ENCODE data around the gene CHST9. TPM values are rescaled to one million over a fixed set of nuclear protein-coding genes. Genes with fewer than 3 reads are reported as not detected.
A peak's percentile ranks its signal among the peaks of the same experiment; 100 is the strongest.

Gene CHST9
- total and polyA plus RNA-seq, 9 donors = 0.09 to 0.47 (median 0.33) TPM

DNA sequence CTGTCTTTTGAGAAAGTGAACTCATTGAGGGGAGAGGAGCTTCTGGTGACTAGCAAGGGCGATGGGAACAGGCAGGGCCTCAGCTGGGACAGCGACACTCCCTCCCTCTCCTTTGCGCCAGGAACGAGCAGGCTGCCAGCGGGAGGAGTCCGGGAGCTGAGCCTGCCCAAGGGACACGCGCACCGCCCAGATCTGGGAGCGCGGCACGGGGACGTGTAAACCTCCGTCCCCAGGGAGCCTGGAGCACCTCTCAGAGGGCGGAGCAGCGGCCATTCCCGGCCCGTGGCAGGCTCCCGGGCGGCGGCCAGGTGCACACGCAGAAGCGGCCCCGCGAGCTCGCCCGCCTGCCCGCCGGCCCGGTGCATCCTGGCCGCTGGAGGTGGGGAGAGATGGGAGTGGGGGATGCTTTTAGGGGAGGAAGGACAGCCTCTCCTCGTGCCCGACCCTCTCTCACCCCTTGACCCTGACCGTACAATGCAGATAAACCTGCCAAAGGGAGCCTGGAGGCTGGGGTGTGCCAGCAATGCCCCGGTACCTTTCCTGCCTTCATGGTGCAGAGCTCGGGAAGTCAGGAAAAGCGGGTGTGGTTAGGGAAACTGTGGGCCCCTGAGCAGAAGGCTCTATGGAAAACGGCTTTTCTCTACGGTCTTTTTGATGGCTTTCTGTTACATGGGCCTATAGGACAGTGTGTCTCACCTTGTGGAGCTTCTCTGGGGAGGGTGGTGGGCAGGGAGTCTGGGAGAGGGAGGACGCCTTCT is 321.8 kb downstream of the CHST9 start:
- no peaks in the 10 kb centered on the region for H3K36me3 ChIP-seq (ENCODE audit: control insufficient read depth, insufficient read depth, low read length)
- 3% methylated on average over 31 of the region's 40 CpGs for WGBS (ENCODE audit: insufficient coverage)
- H3K27me3 ChIP-seq (ENCODE audit: control insufficient read depth, insufficient read depth, low read length) = peaks cover 17% of the 10 kb centered on the region
- no peak overlapping the region for H3K27ac ChIP-seq (ENCODE audit: low read length)
- H3K9me3 ChIP-seq (replicated peaks; ENCODE audit: control insufficient read depth, low read depth, low read length) = no peaks in the 10 kb centered on the region
- peaks cover 28% of the 10 kb centered on the region for H3K4me1 ChIP-seq (ENCODE audit: control insufficient read depth, insufficient read depth, low read length)
- peak overlapping the region; percentile 36 for H3K4me3 ChIP-seq (ENCODE audit: low read length)
- DNase-seq = peak; percentile 69

- no peaks in the 10 kb centered on the region for H3K9me3 ChIP-seq (replicated peaks; ENCODE audit: control insufficient read depth, low read depth, low read length)
- H3K4me1 ChIP-seq (ENCODE audit: control insufficient read depth, insufficient read depth, low read length) = peaks cover 28% of the 10 kb centered on the region
- H3K36me3 ChIP-seq (ENCODE audit: control insufficient read depth, insufficient read depth, low read length) = no peaks in the 10 kb centered on the region
- no peak overlapping the region for H3K4me3 ChIP-seq (ENCODE audit: low read length)
- no peak overlapping the region for H3K27ac ChIP-seq (ENCODE audit: low read length)
- H3K27me3 ChIP-seq (ENCODE audit: control insufficient read depth, insufficient read depth, low read length) = peaks cover 17% of the 10 kb centered on the region
- 93% methylated on average over 5 of the region's 5 CpGs for WGBS (ENCODE audit: insufficient coverage)
- DNase-seq = no peak
These were observed 323.0 kb downstream of the CHST9 start for GRCh38 chr18:26862084-26862483.

Measured in muscle of leg (tissue), 11 donors.